ENCODE measurements around the gene MREG.

The MREG gene

GRCh38 chr2:216030216-216030615, 16.9 kb upstream of the MREG start:
- Histone ChIP-seq H3K4me2 (ENCODE audit: low read length) (no peak overlapping the region), H3K9me3 (ENCODE audit: control insufficient read depth, insufficient read depth, low read length) (no peaks in the 10 kb centered on the region), H3F3A (ENCODE audit: control insufficient read depth, insufficient read depth) (no peaks in the 10 kb centered on the region), H3K4me3 (ENCODE audit: low read length) (no peak overlapping the region), H3K36me3 (ENCODE audit: control insufficient read depth, low read length) (no peaks in the 10 kb centered on the region), H3K27ac (ENCODE audit: low read depth, low read length) (no peak overlapping the region), H3K27me3 (ENCODE audit: control insufficient read depth, low read length) (peaks cover 23% of the 10 kb centered on the region), H3K4me1 (ENCODE audit: control insufficient read depth, low read length) (no peaks in the 10 kb centered on the region), H3K9me2 (replicated peaks; ENCODE audit: control insufficient read depth, low read length) (no peaks in the 10 kb centered on the region), H4K20me1 (ENCODE audit: control insufficient read depth, insufficient read depth, low read depth, low read length) (no peaks in the 10 kb centered on the region), H3K79me2 (ENCODE audit: control insufficient read depth, low read length) (no peaks in the 10 kb centered on the region)
- TF ChIP-seq EZH2phosphoT487 (IDR thresholded peaks at IDR 0.05; ENCODE audit: borderline replicate concordance, low read length), result no peak
- no peak for TF ChIP-seq CTCF (IDR thresholded peaks at IDR 0.05; ENCODE audit: low read depth, low read length, poor library complexity, severe bottlenecking)

DNA sequence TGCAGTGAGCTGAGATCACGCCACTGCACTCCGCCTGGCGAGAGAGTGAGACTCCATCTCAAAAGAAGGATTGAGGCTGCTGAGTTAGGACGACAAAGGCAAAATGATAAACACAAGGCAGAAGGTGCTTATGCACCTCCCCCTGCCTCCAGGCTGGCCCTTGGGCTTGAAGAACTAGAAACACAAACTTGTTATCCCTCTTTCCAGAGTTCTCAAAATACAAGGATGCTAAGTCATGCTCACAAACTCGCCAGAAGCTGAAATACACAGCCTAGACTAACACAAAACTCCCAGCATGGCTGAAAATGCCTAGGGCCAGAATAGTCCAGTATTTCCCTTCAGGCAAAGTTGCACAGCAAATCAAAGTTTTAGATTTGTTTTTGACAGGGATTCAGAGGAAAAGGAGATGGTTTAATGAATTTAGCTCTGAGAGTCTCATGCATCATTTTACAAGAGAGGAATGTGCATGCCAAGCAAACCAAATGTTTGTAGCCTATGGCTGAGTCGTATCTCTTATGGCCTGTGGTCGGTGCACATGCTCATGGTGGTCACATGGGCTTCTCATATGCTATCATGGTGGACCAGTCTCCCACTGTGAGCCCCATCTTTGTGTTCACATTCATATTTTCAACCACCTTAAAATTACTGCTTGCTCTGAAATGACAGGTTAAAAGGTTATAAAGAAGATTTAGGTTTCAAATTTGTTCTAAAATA, 16.2 kb upstream of the MREG start:
- H3K79me2 ChIP-seq (ENCODE audit: control insufficient read depth, low read length), result no peaks in the 10 kb centered on the region
- H4K20me1 ChIP-seq (ENCODE audit: control insufficient read depth, insufficient read depth, low read depth, low read length), result no peaks in the 10 kb centered on the region
- no peak overlapping the region for H3K4me3 ChIP-seq (ENCODE audit: low read length)
- H3K4me1 ChIP-seq (ENCODE audit: control insufficient read depth, low read length), result no peaks in the 10 kb centered on the region
- H3K36me3 ChIP-seq (ENCODE audit: control insufficient read depth, low read length), result no peaks in the 10 kb centered on the region
- no peaks in the 10 kb centered on the region for H3K9me3 ChIP-seq (ENCODE audit: control insufficient read depth, insufficient read depth, low read length)
- no peak for TF ChIP-seq EZH2phosphoT487 (IDR thresholded peaks at IDR 0.05; ENCODE audit: borderline replicate concordance, low read length)
- TF ChIP-seq CTCF (IDR thresholded peaks at IDR 0.05; ENCODE audit: low read depth, low read length, poor library complexity, severe bottlenecking), result no peak
- no peak overlapping the region for H3K27ac ChIP-seq (ENCODE audit: low read depth, low read length)
- no peak overlapping the region for H3K4me2 ChIP-seq (ENCODE audit: low read length)
- H3F3A ChIP-seq (ENCODE audit: control insufficient read depth, insufficient read depth), result no peaks in the 10 kb centered on the region
- H3K9me2 ChIP-seq (replicated peaks; ENCODE audit: control insufficient read depth, low read length), result no peaks in the 10 kb centered on the region
- peaks cover 23% of the 10 kb centered on the region for H3K27me3 ChIP-seq (ENCODE audit: control insufficient read depth, low read length)

DNA sequence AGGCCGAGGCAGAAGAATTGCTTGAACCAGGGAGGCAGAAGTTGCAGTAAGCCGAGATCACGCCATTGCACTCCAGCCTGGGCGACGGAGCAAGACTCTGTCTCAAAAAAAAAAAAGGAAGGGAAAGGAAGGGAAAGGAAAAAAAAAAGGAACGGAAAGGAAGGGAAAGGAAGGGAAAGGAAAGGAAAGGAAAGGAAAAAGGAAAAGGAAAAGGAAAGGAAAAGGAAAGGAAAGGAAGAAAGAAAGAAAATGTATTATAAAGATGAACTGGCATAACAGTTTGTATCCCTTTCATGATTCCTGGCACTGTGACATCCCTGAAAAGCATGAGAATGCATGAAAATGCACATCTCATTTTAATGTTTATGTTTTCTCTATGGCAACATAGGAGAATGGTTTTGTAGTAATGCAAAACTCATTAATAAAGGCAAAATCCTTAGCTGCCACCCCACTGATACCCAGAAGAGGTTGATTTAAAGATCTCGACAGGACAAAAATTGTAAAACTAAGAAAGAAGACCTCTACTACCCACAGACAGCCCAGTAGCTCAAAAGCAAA, 11.5 kb upstream of the MREG start:
- Histone ChIP-seq H3K36me3 (ENCODE audit: control insufficient read depth, low read length) (no peaks in the 10 kb centered on the region), H3K9me2 (replicated peaks; ENCODE audit: control insufficient read depth, low read length) (no peaks in the 10 kb centered on the region), H3K4me3 (ENCODE audit: low read length) (no peak overlapping the region), H3K27ac (ENCODE audit: low read depth, low read length) (no peak overlapping the region), H3K79me2 (ENCODE audit: control insufficient read depth, low read length) (no peaks in the 10 kb centered on the region), H4K20me1 (ENCODE audit: control insufficient read depth, insufficient read depth, low read depth, low read length) (no peaks in the 10 kb centered on the region), H3K27me3 (ENCODE audit: control insufficient read depth, low read length) (peaks cover 6% of the 10 kb centered on the region; the same call in 1 of the 2 replicates), H3F3A (ENCODE audit: control insufficient read depth, insufficient read depth) (no peaks in the 10 kb centered on the region), H3K4me1 (ENCODE audit: control insufficient read depth, low read length) (no peaks in the 10 kb centered on the region), H3K9me3 (ENCODE audit: control insufficient read depth, insufficient read depth, low read length) (no peaks in the 10 kb centered on the region), H3K4me2 (ENCODE audit: low read length) (no peak overlapping the region)
- TF ChIP-seq CTCF (IDR thresholded peaks at IDR 0.05; ENCODE audit: low read depth, low read length, poor library complexity, severe bottlenecking) (no peak), EZH2phosphoT487 (IDR thresholded peaks at IDR 0.05; ENCODE audit: borderline replicate concordance, low read length) (no peak)
